Neural crest cell (in vitro differentiated cells): ENCODE measurements around the gene MAP4K3. TPM values are rescaled to one million over a fixed set of nuclear protein-coding genes. Genes with fewer than 3 reads are reported as not detected.
"Not testable (repeated sequence)": the region's sequence is repeated elsewhere in the genome, so short reads cannot be mapped to it uniquely, and the experiment has no call there.

ENCODE experiments used
- DNase-seq: peaks from one replicate; pipeline ENCODE4 v3.0.0; 2021; ENCODE audit warnings: low read depth, mixed read lengths, low spot score
- H3K27ac Mint-ChIP-seq: one replicate; pipeline ENCODE4 v1.8.0; 2021; ENCODE audit warnings: mild to moderate bottlenecking, mixed read lengths; ENCODE audit not compliant: unreplicated experiment
- H3K27me3 Mint-ChIP-seq: 2 replicates; pipeline ENCODE4 v1.8.0; 2021; ENCODE audit warnings: low read depth, mild to moderate bottlenecking, mixed read lengths
- H3K36me3 Mint-ChIP-seq: 2 replicates; pipeline ENCODE4 v1.8.0; 2021; ENCODE audit warnings: low read depth, mild to moderate bottlenecking, mixed read lengths
- H3K4me1 Mint-ChIP-seq: 2 replicates; pipeline ENCODE4 v1.8.0; 2021; ENCODE audit warnings: mixed read lengths
- H3K4me3 Mint-ChIP-seq: one replicate; pipeline ENCODE4 v1.8.0; 2021; ENCODE audit warnings: mild to moderate bottlenecking, mixed read lengths
- H3K9me3 Mint-ChIP-seq: 2 replicates; pipeline ENCODE4 v1.8.0; 2021; ENCODE audit warnings: mixed read lengths
- CTCF ChIP-seq: fragments of 200-600 bp; sonication (generic); conservative IDR thresholded peaks from 2 replicates; pipeline ENCODE4 v1.5.0; 2021; ENCODE audit warnings: antibody characterized with exemption, mild to moderate bottlenecking
- total RNA-seq: library from RNA; stranded (reverse); gene quantifications from 2 replicates; pipeline ENCODE4 v1.2.1, GENCODE V29; 2021

MAP4K3 gene
- total RNA-seq, 1 donor from 2014 or later: 37.1 TPM

DNA sequence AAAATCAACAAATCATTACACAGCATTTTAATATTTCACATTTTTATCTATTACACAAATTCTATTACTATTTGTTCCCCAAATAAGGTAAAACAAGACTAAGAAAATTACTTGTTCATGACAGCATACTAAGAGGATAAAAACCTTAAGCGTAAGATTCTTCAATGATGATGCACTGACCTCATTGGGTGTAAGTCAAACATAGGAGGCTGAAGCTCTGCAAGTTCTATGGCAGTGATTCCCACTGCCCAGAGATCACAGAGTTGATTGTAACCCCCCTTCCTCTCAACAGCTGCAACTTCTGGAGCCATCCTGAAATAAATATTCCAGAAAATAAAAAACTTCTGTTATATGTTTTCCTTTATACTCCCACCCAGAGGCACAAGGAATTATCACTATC, 111.1 kb downstream of the MAP4K3 start:
- H3K27me3 Mint-ChIP-seq: no peaks in the 10 kb centered on the region
- H3K36me3 Mint-ChIP-seq: peaks cover 22% of the 10 kb centered on the region
- H3K4me3 Mint-ChIP-seq: no peak overlapping the region
- no peak for DNase-seq
- no peak overlapping the region for H3K27ac Mint-ChIP-seq
- no peaks in the 10 kb centered on the region for H3K9me3 Mint-ChIP-seq
- H3K4me1 Mint-ChIP-seq: no peaks in the 10 kb centered on the region
- no peak for TF ChIP-seq CTCF

DNA sequence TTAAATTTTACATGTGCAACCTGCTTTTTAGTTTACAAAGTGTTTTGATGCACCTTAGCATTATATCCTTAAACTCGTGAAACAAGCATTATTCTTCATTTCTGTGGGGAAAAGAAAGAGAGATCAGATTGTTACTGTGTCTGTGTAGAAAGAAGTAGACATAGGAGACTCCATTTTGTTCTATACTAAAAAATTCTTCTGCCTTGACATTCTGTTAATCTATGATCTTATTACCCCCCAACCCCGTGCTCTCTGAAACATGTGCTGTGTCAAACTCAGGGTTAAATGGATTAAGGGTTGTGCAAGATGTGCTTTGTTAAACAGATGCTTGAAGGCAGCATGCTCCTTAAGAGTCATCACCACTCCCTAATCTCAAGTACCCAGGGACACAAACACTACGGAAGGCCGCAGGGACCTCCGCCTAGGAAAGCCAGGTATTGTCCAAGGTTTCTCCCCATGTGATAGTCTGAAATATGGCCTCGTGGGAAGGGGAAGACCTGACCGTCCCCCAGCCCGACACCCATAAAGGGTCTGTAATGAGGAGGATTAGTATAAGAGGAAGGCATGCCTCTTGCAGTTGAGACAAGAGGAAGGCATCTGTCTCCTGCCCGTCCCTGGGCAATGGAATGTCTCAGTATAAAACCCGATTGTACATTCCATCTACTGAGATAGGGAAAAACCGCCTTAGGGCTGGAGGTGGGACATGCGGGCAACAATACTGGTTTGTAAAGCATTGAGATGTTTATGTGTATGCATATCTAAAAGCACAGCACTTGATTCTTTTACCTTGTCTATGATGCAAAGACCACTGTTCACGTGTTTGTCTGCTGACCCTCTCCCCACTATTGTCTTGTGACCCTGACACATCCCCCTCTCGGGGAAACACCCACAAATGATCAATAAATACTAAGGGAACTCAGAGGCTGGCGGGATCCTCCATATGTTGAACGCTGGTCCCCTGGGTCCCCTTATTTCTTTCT, 115.7 kb downstream of the MAP4K3 start:
- not testable (repeated sequence) for H3K4me1 Mint-ChIP-seq, H3K36me3 Mint-ChIP-seq, H3K9me3 Mint-ChIP-seq, H3K4me3 Mint-ChIP-seq, H3K27me3 Mint-ChIP-seq, DNase-seq, H3K27ac Mint-ChIP-seq

GRCh38 chr2:39320162-39320561, 116.9 kb downstream of the MAP4K3 start:
- Mint-ChIP-seq H3K4me3 (no peak overlapping the region), H3K9me3 (no peaks in the 10 kb centered on the region), H3K4me1 (no peaks in the 10 kb centered on the region), H3K27ac (no peak overlapping the region), H3K36me3 (peaks cover 4% of the 10 kb centered on the region), H3K27me3 (no peaks in the 10 kb centered on the region)
- DNase-seq: no peak
- TF ChIP-seq CTCF: no peak

DNA sequence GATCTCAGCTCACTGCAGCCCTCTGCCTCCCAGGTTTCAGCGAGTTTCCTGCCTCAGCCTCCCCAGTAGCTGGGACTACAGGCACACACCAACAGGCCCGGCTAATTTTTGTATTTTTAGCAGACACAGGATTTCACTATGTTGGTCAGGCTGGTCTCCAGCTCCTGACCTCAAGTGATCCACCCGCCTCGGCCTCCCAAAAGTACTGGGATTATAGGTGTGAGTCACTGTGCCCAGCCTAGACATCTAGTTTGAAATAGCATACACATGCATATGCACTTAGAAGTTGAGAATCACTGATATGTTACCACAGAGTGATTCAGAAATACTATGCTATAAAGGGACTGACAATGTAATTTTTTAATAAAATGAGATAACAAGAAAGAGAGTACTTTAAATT, 123.5 kb downstream of the MAP4K3 start:
- H3K4me3 Mint-ChIP-seq: no peak overlapping the region
- no peaks in the 10 kb centered on the region for H3K27me3 Mint-ChIP-seq
- DNase-seq: no peak
- H3K4me1 Mint-ChIP-seq: no peaks in the 10 kb centered on the region
- H3K27ac Mint-ChIP-seq: no peak overlapping the region
- H3K9me3 Mint-ChIP-seq: peaks cover 3% of the 10 kb centered on the region
- no peak for TF ChIP-seq CTCF
- peaks cover 11% of the 10 kb centered on the region for H3K36me3 Mint-ChIP-seq

DNA sequence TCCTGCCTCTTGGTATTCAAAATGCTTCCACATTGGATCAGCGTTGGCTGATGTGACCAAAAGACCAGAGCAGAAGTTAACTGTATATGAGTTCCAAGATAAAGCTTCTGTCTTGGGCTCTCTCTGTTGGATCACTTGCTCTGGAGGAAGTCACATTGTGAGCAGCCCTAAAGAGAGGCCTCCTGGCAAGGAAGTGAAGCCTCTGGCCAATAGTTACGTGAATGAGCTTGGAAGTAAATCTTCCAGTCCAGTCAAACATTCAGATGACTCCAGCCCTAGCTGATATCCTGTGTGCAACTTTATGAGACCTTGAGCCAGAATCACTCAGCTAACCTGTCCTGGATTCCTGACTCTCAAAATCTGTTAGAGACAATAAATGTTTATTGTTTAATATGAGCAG, 125.6 kb downstream of the MAP4K3 start:
- no peak for TF ChIP-seq CTCF
- H3K36me3 Mint-ChIP-seq: peaks cover 11% of the 10 kb centered on the region
- H3K4me1 Mint-ChIP-seq: peaks cover 3% of the 10 kb centered on the region
- H3K27ac Mint-ChIP-seq: no peak overlapping the region
- no peaks in the 10 kb centered on the region for H3K27me3 Mint-ChIP-seq
- H3K9me3 Mint-ChIP-seq: peaks cover 3% of the 10 kb centered on the region
- no peak overlapping the region for H3K4me3 Mint-ChIP-seq
- no peak for DNase-seq

DNA sequence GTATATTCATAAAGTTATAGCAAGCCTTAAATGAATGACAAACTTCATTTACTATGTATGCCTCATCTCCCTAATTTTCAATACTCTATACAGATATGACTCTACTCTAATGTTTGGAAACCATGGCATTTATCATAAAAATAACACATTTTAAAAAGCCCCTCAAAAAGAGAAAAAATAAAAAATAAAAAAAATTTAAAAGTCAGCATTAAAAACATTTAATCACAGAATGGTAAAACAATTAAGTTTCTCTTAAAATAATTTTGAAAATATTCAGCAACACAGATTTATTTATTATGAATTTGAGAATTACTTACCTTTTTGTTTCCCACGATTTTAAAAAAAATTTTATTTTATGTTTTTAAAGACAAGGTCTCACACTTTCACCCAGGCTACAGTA, 128.3 kb downstream of the MAP4K3 start:
- Mint-ChIP-seq H3K4me3 (no peak overlapping the region), H3K36me3 (peaks cover 11% of the 10 kb centered on the region), H3K27me3 (no peaks in the 10 kb centered on the region), H3K4me1 (peaks cover 7% of the 10 kb centered on the region), H3K27ac (no peak overlapping the region), H3K9me3 (peaks cover 3% of the 10 kb centered on the region)
- TF ChIP-seq CTCF: no peak
- DNase-seq: no peak
